ENCODE data around the gene SUPT4H1.

- TF ChIP-seq CTCF (IDR thresholded peaks at IDR 0.05) (no peak), POLR2A (IDR thresholded peaks at IDR 0.05) (no peak), POLR2AphosphoS5 (IDR thresholded peaks at IDR 0.05) (no peak), EP300 (IDR thresholded peaks at IDR 0.05) (no peak)
These were observed 33.4 kb upstream of the SUPT4H1 start for GRCh38 chr17:58385359-58385899.

Data from sigmoid colon (tissue), 4 donors.